PFSK-1 (cell line): Measurements from ENCODE around the gene ELP2.

Experiments
- POLR2AphosphoS5 ChIP-seq: IDR thresholded peaks from 2 replicates; pipeline ENCODE4 v1.6.1; 2012; ENCODE audit warnings: low read depth, mild to moderate bottlenecking, control low read depth, low read length, moderate library complexity
- TAF1 ChIP-seq: IDR thresholded peaks from 2 replicates; pipeline ENCODE4 v1.6.1; 2012; ENCODE audit warnings: low read length, control low read depth, borderline replicate concordance; ENCODE audit not compliant: insufficient read depth
- TF ChIP-seq, protein P1 (sequence below), 2 experiments: IDR thresholded peaks; 2 replicates each; pipeline versions ENCODE4 v1.6.1 to v1.8.0; 2011 to 2012; ENCODE audit warnings: low read depth in 2 of 2, low read length in 2 of 2, control low read depth in 1 of 2, inconsistent platforms in 1 of 2, mild to moderate bottlenecking in 1 of 2, moderate library complexity in 1 of 2; ENCODE audit not compliant: insufficient read depth in 1 of 2

DNA sequence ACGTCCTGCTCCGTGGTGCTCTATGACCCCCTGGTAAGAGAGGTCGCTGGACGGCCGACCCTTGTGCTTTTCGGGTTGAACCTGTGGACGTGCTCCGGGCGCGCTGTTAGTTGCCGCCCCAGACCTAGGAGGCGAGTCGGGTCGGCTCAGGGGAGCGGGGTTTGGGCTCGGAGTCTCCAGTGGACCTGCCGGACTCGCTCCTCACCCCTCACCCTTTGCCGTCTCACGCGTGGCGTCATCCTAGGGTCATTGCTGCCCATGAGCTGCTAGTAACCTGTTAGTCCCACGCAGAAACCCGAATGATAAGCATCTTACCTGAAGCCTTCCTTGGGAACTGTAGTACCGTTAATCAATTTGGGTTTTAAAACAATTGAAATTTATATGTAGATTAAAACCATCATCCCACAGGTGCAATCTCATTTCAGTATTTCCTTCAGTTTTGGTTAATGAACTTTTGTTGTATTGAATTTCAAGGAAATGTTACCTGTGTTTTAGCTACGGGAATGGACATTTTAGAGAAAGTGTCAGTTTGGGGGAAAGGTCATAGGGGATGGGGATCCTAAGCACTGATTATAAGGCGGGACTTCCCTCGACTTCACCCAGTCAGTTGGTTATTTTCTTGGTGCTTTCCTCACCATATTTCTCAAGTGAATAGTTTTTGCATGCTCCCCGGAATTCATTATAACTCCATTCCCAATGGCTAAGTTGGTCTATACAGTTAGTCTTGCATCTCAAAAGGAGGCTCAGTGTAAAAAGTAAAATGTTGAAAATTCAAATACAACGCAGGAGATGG, 536 bp downstream of the ELP2 start:
- no peak for TF ChIP-seq TAF1
- no peak for TF ChIP-seq POLR2AphosphoS5
- TF ChIP-seq, protein P1, sequence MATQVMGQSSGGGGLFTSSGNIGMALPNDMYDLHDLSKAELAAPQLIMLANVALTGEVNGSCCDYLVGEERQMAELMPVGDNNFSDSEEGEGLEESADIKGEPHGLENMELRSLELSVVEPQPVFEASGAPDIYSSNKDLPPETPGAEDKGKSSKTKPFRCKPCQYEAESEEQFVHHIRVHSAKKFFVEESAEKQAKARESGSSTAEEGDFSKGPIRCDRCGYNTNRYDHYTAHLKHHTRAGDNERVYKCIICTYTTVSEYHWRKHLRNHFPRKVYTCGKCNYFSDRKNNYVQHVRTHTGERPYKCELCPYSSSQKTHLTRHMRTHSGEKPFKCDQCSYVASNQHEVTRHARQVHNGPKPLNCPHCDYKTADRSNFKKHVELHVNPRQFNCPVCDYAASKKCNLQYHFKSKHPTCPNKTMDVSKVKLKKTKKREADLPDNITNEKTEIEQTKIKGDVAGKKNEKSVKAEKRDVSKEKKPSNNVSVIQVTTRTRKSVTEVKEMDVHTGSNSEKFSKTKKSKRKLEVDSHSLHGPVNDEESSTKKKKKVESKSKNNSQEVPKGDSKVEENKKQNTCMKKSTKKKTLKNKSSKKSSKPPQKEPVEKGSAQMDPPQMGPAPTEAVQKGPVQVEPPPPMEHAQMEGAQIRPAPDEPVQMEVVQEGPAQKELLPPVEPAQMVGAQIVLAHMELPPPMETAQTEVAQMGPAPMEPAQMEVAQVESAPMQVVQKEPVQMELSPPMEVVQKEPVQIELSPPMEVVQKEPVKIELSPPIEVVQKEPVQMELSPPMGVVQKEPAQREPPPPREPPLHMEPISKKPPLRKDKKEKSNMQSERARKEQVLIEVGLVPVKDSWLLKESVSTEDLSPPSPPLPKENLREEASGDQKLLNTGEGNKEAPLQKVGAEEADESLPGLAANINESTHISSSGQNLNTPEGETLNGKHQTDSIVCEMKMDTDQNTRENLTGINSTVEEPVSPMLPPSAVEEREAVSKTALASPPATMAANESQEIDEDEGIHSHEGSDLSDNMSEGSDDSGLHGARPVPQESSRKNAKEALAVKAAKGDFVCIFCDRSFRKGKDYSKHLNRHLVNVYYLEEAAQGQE (IDR thresholded peaks at IDR 0.05; ENCODE audit: insufficient read depth in 1 of 2, low read depth in 2 of 2, low read length in 2 of 2), result no peak
